Rectal smooth muscle tissue (tissue), 1 donor: Measurements from ENCODE around the gene GTF3C2.
"Not testable (repeated sequence)": the region's sequence is repeated elsewhere in the genome, so short reads cannot be mapped to it uniquely, and the experiment has no call there.

Source experiments
- H3K27ac ChIP-seq: one replicate; pipeline ENCODE4 v1.7.0; 2013; ENCODE audit warnings: low read depth, low read length, inconsistent platforms
- H3K27me3 ChIP-seq: one replicate; pipeline ENCODE4 v1.7.0; 2013; ENCODE audit warnings: low read length; ENCODE audit not compliant: control insufficient read depth, insufficient read depth
- H3K36me3 ChIP-seq: one replicate; pipeline ENCODE4 v1.7.0; 2013; ENCODE audit warnings: low read length; ENCODE audit not compliant: control insufficient read depth, insufficient read depth
- H3K4me1 ChIP-seq: one replicate; pipeline ENCODE4 v1.7.0; 2013; ENCODE audit warnings: low read length; ENCODE audit not compliant: control insufficient read depth, insufficient read depth
- H3K4me3 ChIP-seq: one replicate; pipeline ENCODE4 v1.7.0; 2013; ENCODE audit warnings: low read length
- H3K9ac ChIP-seq: one replicate; pipeline ENCODE4 v1.7.0; 2013; ENCODE audit warnings: low read length

GTF3C2 gene

GRCh38 chr2:27307545-27308358 lies 48.8 kb downstream of the GTF3C2 start:
- peaks cover 38% of the 10 kb centered on the region for H3K27me3 ChIP-seq
- no peak overlapping the region for H3K27ac ChIP-seq
- H3K4me1 ChIP-seq: no peaks in the 10 kb centered on the region
- H3K36me3 ChIP-seq: peaks cover 7% of the 10 kb centered on the region
- H3K9ac ChIP-seq: no peak overlapping the region
- no peak overlapping the region for H3K4me3 ChIP-seq

- Histone ChIP-seq H3K27ac (no peak overlapping the region), H3K27me3 (peaks cover 38% of the 10 kb centered on the region), H3K9ac (no peak overlapping the region), H3K4me3 (no peak overlapping the region), H3K36me3 (peaks cover 7% of the 10 kb centered on the region), H3K4me1 (no peaks in the 10 kb centered on the region)
Measured at GRCh38 chr2:27307287-27307544, 49.3 kb downstream of the GTF3C2 start.

GRCh38 chr2:27306573-27307286 lies 49.8 kb downstream of the GTF3C2 start:
- Histone ChIP-seq H3K27me3 (peaks cover 38% of the 10 kb centered on the region), H3K4me3 (peak overlapping the region; percentile 19)

GRCh38 chr2:27306136-27306535 lies 50.4 kb downstream of the GTF3C2 start:
- Histone ChIP-seq H3K4me3 (peak overlapping the region; percentile 19), H3K9ac (no peak overlapping the region), H3K36me3 (no peaks in the 10 kb centered on the region), H3K27ac (no peak overlapping the region), H3K4me1 (no peaks in the 10 kb centered on the region), H3K27me3 (peaks cover 38% of the 10 kb centered on the region)

More at GRCh38 chr2:27306573-27307286, 49.8 kb downstream of the GTF3C2 start:
- Histone ChIP-seq H3K36me3 (peaks cover 6% of the 10 kb centered on the region), H3K9ac (no peak overlapping the region), H3K4me1 (no peaks in the 10 kb centered on the region), H3K27ac (no peak overlapping the region)

GRCh38 chr2:27305516-27305915 lies 51.0 kb downstream of the GTF3C2 start:
- Histone ChIP-seq H3K27me3 (peaks cover 38% of the 10 kb centered on the region), H3K27ac (no peak overlapping the region), H3K9ac (no peak overlapping the region), H3K4me3 (no peak overlapping the region), H3K4me1 (no peaks in the 10 kb centered on the region), H3K36me3 (no peaks in the 10 kb centered on the region)

- Histone ChIP-seq H3K4me3 (no peak overlapping the region), H3K9ac (no peak overlapping the region), H3K27me3 (peaks cover 38% of the 10 kb centered on the region), H3K27ac (no peak overlapping the region), H3K36me3 (no peaks in the 10 kb centered on the region), H3K4me1 (no peaks in the 10 kb centered on the region)
Measured at GRCh38 chr2:27304488-27305240, 51.9 kb downstream of the GTF3C2 start.

GRCh38 chr2:27303093-27304025 lies 53.2 kb downstream of the GTF3C2 start:
- Histone ChIP-seq H3K4me1 (no peaks in the 10 kb centered on the region), H3K36me3 (no peaks in the 10 kb centered on the region), H3K27ac (no peak overlapping the region), H3K4me3 (peak overlapping the region; percentile 22), H3K9ac (no peak overlapping the region), H3K27me3 (peaks cover 36% of the 10 kb centered on the region)

GRCh38 chr2:27300606-27301005 lies 56.0 kb downstream of the GTF3C2 start:
- H3K4me1 ChIP-seq, H3K36me3 ChIP-seq, H3K9ac ChIP-seq, H3K27ac ChIP-seq, H3K4me3 ChIP-seq: not testable (repeated sequence)
- H3K27me3 ChIP-seq: peaks cover 10% of the 10 kb centered on the region

GRCh38 chr2:27298391-27299080 lies 58.0 kb downstream of the GTF3C2 start:
- Histone ChIP-seq H3K4me3 (no peak overlapping the region), H3K9ac (no peak overlapping the region), H3K27me3 (no peaks in the 10 kb centered on the region), H3K4me1 (no peaks in the 10 kb centered on the region), H3K36me3 (no peaks in the 10 kb centered on the region), H3K27ac (no peak overlapping the region)

GRCh38 chr2:27297195-27297594 lies 59.4 kb downstream of the GTF3C2 start:
- Histone ChIP-seq H3K27ac (no peak overlapping the region), H3K9ac (no peak overlapping the region), H3K4me1 (no peaks in the 10 kb centered on the region), H3K4me3 (no peak overlapping the region), H3K36me3 (no peaks in the 10 kb centered on the region), H3K27me3 (no peaks in the 10 kb centered on the region)

- H3K36me3 ChIP-seq: no peaks in the 10 kb centered on the region
- H3K27ac ChIP-seq: no peak overlapping the region
- no peak overlapping the region for H3K9ac ChIP-seq
- no peak overlapping the region for H3K4me3 ChIP-seq
- no peaks in the 10 kb centered on the region for H3K27me3 ChIP-seq
- no peaks in the 10 kb centered on the region for H3K4me1 ChIP-seq
Measured at GRCh38 chr2:27296481-27296880, 60.1 kb downstream of the GTF3C2 start.
